Measurements from ENCODE around the gene IGSF10.
"Not testable (repeated sequence)": the region's sequence is repeated elsewhere in the genome, so short reads cannot be mapped to it uniquely, and the experiment has no call there.

The IGSF10 gene, protein sequence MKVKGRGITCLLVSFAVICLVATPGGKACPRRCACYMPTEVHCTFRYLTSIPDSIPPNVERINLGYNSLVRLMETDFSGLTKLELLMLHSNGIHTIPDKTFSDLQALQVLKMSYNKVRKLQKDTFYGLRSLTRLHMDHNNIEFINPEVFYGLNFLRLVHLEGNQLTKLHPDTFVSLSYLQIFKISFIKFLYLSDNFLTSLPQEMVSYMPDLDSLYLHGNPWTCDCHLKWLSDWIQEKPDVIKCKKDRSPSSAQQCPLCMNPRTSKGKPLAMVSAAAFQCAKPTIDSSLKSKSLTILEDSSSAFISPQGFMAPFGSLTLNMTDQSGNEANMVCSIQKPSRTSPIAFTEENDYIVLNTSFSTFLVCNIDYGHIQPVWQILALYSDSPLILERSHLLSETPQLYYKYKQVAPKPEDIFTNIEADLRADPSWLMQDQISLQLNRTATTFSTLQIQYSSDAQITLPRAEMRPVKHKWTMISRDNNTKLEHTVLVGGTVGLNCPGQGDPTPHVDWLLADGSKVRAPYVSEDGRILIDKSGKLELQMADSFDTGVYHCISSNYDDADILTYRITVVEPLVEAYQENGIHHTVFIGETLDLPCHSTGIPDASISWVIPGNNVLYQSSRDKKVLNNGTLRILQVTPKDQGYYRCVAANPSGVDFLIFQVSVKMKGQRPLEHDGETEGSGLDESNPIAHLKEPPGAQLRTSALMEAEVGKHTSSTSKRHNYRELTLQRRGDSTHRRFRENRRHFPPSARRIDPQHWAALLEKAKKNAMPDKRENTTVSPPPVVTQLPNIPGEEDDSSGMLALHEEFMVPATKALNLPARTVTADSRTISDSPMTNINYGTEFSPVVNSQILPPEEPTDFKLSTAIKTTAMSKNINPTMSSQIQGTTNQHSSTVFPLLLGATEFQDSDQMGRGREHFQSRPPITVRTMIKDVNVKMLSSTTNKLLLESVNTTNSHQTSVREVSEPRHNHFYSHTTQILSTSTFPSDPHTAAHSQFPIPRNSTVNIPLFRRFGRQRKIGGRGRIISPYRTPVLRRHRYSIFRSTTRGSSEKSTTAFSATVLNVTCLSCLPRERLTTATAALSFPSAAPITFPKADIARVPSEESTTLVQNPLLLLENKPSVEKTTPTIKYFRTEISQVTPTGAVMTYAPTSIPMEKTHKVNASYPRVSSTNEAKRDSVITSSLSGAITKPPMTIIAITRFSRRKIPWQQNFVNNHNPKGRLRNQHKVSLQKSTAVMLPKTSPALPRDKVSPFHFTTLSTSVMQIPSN (N-terminal part only)

DNA sequence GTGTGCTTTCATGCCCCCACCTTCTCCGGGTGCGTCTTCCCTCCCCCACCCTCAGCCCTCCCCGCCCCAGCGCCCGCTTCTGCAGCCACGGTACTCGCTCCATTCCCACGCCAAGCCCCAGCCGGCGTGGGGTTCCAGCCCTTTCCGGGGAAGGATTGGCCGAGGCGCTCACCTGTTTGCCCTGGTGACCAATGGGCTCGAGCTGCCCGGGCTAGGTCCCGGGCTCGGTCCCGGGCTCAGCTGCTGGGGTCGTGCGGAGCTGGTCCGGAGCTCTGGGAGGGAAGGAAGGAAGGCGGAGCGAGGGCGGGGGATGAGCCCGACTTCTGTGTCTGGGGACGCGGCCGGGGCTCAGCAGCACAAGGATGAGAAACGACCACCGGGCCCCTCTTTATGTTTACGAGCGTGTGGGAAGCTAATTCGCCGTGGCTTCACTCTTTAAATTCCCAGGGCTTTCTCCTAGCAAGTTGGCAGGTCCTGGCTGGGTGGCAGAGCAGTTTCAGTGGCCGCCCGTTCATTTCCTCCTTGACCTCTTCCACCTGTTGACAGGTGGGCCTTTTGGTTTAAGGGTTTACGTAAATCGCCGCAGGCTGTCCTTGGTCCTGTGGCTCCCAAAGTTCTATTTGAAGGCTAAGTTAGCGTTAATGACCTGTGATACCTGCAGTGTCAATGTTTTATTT is at the start of gene IGSF10:
Gene IGSF10, minus strand, starts transcription at position 288 of the 677 bp plus-strand sequence. CDS start 2,352 bp downstream, outside the sequence.
- DNase-seq (ENCODE audit: low spot score): peak; percentile 35

DNA sequence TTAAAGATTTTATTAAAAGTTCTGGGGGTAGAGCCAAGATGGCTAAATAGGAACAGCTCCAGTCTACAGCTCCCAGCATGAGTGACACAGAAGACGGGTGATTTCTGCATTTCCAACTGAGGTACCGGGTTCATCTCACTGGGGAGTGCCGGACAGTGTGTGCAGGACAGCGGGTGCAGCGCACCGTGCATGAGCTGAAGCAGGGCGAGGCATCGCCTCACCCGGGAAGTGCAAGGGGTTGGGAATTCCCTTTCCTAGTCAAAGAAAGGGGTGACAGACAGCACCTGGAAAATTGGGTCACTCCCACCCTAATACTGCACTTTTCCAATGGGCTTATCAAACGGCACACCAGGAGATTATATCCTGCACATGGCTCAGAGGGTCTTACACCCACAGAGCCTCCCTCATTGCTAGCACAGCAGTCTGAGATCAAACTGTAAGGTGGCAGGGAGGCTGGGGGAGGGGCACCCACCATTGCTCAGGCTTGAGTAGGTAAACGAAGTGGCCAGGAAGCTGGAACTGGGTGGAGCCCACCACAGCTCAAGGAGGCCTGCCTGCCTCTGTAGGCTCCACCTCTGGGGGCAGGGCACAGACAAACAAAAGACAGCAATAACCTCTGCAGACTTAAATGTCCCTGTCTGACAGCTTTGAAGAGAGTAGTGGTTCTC is 48.7 kb upstream of the IGSF10 start:
- DNase-seq (ENCODE audit: low spot score): not testable (repeated sequence)

DNA sequence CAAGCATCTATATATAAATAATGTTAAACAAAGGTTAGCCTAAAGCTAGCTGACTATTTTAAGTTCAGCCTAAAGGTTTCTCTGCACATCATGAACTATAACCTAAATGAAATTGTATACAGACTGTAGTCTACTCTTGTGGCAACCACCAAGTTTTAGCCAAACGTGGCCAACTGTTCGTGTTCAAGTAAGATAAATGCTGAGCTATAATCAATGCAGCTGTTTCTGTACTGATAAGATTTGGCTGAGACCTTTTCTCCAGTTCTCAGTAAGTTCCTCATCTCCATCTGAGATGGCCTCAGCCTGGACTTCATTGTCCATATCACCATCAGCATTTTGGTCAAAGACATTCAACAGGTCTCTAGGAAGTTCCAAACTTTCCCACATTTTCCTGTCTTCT is 43.7 kb upstream of the IGSF10 start:
- DNase-seq (ENCODE audit: low spot score): no peak

DNA sequence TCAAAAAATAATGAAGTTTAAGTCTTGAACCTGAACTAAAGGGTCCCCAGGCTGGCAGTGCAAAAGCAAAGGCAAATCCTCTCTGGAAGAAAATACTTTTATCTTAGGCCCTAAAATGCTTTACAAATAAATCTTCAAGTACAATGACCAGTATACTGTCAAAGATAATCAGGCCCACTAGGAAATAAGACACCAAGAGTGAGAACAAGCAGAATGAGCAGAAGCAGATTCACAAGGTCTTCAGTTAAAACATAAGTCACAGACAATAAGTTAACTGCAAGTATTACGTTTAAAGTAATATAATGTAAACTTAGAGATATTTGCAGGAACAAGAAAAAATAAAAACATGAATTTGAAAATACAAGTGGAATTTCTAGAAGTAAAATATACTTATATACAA is 42.2 kb upstream of the IGSF10 start:
- no peak for DNase-seq (ENCODE audit: low spot score)

DNA sequence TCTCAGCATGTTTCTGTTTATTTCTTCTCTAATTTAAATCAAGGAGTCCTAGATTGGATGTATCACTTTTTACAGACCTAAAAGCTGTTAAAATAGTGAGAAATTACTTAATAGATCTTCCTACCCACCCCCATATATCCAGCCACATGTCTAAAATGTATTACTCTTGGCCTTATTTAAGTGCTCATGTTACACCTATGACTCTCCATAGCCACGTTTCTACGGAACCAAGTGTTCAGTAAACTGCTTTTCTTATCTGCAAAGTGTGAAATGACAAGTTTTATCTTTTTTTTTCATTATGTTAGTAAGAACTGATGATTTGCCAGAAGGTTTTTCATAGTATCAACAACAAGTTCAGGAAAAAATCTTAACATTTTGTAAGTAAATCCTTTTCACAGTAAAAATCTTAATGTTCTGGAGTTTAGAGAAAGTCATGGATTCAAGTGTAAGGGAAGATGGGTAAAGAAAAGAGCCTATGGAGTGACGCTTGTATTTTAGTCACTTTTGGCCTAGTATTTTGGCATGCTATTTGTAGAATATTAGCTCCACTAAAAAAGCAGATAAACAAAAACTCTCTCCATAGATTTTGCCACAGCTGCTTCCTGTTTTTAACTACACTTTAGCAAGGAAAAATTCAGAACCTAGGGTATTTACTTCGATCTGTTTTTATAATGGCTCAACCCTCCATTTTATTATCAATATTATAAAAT is 41.2 kb upstream of the IGSF10 start:
- DNase-seq (ENCODE audit: low spot score): no peak

DNA sequence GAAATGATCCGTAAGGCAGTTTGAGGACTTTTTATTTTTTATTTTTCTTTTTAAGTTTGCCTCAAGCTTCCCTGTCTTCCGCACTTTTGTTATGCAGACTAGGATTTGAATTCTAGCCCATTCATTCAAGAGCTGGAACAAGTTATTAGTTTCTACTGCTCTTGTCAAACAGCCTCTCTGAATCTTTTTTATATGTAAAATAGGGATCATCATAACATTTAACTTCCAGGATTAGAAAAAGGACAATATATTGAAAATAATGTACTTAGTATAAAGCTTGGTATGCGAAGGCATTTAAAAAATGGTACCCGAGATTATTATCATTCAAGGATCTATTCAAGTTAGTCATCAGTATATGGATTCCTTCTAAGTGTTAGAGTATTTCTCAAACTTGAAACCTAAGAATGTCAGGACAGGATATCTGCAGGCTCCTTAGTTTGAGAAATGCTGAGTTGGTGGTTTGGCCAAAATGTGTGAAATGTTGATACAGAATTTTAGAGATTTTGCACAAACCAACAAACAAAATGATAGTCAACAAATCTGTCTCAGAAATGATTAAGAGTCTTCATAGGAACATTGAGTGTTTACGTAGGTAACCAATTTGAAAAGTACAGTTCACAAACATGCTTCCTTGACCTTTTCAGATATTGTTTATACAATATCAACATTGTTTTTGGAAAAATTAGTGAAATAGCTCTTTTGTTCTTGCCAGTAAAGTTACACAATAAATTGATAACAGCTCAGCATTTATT is 40.5 kb upstream of the IGSF10 start:
- no peak for DNase-seq (ENCODE audit: low spot score)

DNA sequence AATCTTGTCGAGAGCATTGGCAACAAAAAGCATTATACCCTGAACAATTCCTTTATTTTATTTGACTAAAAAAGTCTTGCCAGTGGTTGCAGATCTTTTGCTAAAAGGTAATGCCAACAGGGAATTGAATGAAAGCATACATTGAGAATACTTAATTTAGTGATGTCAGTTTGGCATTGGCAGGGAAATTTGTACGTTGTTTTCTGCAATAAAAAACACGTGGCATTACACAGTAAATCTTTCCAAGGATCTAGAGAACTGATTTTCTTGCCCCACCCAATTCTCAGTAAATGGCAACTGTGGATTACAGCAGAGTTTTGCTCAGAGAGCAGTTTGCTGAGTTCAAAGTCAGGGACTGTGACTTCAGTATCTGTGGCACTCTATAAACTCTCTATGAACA is 38.3 kb upstream of the IGSF10 start:
- DNase-seq (ENCODE audit: low spot score): no peak

DNA sequence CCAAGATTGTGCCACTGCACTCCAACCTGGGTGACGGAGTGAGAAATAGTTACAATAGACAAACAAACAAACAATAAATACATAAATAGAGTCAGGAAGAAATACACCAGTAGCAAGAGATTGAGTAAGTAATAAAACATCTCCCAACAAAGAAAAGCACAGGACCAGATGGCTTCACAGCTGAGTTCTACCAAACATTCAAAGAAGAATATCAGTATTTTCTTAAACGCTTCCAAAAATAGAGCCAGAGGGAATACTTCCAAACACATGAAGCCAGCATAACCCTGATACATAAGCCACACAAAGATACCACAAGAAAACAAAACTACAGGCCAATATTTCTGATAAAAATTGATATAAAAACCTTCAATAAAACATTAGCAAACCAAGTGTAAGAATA is 30.7 kb upstream of the IGSF10 start:
- DNase-seq (ENCODE audit: low spot score): no peak

DNA sequence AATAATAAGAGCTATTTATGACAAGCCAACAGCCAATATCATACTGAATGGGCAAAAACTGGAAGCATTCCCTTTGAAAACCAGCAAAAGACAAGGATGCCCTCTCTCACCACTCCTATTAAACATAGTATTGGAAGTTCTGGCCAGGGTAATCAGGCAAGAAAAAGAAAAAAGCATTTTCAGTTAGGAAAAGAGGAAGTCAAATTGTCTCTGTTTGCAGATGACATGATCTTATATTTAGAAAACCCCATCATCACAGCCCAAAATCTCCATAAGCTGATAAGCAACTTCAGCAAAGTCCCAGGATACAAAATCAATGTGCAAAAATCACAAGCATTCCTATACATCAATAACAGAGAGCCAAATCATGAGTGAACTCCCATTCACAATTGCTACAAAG is 27.0 kb upstream of the IGSF10 start:
- DNase-seq (ENCODE audit: low spot score): not testable (repeated sequence)

DNA sequence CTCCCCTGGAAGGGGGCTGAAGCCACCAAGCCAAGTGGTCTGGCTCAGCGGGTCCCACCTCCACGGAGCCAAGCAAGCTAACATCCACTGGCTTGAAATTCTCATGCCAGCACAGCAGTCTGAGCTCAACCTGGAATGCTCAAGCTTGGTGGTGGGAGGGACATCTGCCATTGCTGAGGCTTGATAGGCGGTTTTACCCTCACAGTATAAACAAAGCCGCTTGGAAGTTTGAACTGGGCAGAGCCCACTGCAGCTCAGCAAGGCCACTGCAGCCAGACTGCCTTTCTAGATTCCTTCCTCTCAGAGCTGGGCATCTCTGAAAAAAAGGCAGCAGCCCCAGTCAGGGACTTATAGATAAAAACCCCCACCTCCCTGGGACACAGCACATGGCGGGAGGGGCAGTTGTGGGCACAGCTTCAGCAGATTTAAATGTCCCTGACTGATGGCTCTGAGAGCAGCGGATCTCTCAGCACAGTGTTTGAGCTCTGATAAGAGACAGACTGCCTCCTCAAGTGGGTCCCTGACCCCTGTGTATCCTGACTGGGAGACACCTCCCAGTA is 23.2 kb upstream of the IGSF10 start:
- no peak for DNase-seq (ENCODE audit: low spot score)

DNA sequence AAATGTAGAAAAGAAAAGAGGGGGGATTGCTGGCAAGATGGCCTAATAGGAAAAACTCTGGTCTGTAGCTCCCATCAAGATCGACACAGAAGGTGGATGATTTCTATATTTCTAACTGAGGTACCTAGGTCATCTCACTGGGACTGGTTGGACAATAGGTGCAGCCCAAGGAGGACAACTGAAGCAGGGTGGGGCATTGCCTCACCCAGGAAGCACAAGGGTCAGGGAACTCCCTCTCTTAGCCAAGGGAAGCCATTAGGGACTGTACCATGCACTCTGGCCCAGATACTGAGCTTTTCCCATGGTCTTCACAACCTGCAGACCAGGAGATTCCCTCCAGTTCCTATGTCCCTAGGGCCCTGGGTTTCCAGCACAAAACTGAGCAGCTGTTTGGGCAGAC is 22.6 kb upstream of the IGSF10 start:
- no peak for DNase-seq (ENCODE audit: low spot score)

DNA sequence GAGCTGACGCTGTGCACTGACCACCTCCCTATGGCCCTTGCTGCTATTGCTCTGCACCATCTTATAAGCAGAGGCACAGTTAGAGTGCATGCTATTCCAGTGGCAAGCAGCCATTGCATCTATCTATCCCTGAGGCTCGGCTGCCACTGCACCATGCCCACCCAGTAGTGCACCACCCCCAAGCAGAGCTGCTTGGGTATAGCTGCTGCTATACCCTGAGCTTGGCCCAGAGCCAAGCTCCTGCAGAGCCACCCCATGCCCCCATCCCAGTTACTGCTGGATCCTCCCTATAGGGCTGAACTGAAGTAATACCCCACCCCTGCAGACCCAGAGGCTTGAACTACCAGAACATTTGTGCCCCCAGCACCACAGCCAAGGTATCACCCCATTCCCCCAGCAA is 19.6 kb upstream of the IGSF10 start:
- no peak for DNase-seq (ENCODE audit: low spot score)

DNA sequence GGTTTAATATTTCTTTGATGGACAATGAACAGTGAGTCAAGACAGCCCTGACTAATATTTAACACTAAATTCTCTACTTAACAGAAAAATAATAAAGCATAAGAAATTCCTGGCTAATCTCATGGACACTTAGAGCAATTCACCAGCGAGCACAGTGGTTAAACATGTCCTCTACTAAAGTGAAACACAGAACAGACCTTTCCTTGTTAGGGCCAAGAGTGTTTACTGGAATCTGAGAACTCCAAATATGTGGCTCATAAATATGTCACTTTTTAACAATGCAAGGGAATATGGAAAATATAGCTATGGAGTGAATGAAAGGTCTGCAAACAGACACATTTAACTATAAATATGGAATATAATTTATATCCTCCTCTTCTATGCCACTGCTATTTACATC is 18.6 kb upstream of the IGSF10 start:
- DNase-seq (ENCODE audit: low spot score): no peak

DNA sequence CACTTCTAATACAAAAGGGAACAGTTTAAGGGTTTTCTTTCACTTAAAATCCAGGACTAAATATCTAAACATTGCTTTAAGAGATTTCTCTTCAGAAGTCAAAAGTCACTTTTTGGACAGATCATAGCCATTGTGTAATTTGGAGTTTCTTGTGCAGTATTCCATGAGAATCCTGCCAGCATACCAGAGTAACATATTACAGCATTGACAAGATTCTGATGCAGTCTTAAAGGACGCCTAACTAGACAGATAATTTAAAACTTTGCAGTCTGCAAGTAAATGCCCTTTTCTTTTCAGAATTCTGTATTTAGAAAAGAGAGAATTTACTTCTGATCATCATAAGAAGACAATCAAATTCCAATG is 17.5 kb upstream of the IGSF10 start:
- no peak for DNase-seq (ENCODE audit: low spot score)

DNA sequence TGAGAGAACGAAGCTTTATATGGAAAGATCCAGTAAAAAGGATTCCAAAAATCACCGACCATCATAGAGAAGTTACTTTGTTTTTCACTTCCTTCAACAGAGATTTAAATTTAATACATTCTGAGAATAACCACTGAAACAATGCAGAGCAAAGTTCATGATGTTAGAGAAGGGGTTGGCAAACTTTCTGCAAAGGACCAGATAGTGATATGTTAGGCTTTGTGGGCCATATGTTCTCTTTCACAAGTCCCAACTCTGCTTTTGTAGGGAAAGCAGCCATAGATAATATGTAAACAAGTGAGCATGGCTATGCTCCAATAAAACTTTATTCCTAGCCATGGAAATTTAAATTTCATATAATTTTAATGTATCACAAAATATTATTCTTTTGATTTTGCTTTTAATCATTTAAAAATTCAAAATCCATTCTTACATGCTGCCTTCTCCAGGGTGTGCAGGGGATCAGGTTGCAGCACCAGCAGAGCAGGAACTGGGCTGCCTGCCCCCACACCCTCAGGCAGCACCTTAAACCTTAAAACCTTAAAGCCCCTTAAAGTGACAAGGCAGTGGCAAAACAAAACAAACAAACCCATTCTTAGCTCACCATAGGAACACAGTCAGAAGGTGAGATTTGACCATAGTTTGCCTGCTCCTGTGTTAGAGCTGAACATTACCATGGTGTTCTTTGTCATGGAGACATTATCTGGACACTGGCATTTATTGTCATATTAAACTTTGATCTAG is 16.9 kb upstream of the IGSF10 start:
- no peak for DNase-seq (ENCODE audit: low spot score)

DNA sequence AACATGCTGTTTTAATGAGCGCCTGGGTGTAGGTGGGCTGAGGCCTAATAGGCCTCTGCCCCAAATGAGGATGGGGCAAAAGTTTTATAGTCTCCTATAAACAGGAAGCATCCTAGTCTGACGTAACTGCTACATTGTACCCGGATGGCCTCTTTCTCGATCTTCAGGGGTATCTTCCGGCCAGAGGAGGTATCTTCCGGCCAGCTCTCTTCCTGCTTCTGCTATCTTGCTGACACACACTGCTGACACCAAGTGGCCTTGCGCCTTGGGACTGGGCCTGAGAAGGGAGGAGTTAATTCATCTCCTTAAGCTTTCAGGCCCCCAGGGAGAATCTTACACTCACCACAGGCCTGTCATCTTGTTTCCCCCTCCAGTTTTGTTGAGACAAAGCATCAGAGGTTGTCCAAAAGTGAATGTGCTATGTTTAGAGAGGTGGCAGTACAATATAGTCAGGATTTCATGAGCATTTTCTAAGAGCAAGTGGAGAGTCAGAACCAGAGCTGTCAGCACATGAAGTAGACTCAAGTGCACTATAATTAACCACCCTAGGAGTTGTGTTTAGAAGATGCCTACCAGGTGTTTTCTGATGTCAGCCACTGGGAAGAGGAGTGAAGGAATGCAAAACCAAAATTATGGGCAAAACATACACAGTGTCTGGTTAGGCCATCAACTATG is 15.6 kb upstream of the IGSF10 start:
- DNase-seq (ENCODE audit: low spot score): no peak

DNA sequence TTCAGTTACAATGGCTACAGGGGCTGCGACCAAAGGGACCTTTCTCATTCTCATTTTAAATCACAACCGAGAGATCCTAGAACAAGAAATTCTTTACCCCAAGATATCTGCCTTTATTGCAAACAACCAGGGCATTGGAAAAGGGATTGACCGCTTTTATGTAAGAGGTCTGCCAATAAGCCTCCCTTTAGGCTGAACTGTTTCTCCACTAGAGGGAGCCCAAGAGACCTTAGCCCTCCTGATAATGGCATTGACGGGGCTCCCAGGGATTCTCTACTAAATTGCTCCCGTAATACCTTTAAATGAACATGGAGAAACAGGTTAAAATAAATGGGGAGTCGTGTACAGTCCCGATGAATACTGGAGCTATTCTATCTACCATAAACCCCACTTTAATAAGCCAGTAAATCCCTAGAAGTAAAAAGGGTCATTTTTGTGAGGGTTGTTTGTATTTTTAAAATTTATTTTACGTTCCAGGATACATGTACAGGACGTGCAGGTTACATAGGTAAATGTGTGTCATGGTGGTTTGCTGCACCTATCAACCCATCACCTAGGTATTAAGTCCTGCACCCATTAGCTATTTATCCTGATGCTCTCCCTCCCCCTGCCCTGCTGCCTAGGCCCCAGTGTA is 7.5 kb upstream of the IGSF10 start:
- peak; percentile 20 for DNase-seq (ENCODE audit: low spot score)

DNA sequence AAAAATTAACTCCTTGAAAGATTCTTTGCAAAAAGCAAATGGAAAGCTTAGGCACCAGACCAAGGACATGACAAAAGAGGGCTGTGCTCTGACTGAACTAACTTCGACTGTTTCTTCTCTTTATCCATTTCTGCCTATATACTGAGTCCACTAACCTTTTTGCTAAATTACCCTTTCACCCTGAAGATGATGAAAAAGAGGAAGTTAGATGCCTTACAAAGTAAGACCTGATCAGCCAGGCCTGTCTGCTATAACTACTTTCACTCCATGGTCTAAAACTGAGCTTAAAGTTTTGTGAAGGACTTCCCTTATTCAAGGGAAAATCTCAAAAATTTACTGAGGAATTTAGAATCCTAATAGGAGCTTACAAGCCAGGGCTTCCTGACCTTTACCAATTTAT is 6.2 kb upstream of the IGSF10 start:
- no peak for DNase-seq (ENCODE audit: low spot score)
